Loucy (cell line): Measurements from ENCODE around the gene MBP.

Experiments used
- H2AFZ ChIP-seq: fragments of 200-600 bp; sonication (generic); 2 replicates; pipeline ENCODE4 v1.6.0; 2016; ENCODE audit warnings: antibody characterized with exemption, mild to moderate bottlenecking, low read length, moderate library complexity
- H3F3A ChIP-seq: fragments of 200-600 bp; 2 replicates; pipeline ENCODE4 v1.6.0; 2016; ENCODE audit warnings: antibody characterized with exemption, low read depth, mild to moderate bottlenecking
- H3K27me3 ChIP-seq: fragments of 200-600 bp; sonication (generic); 2 replicates; pipeline ENCODE4 v1.6.1; 2014; ENCODE audit warnings: low read length, mild to moderate bottlenecking; ENCODE audit not compliant: insufficient read depth, poor library complexity, severe bottlenecking
- H3K36me3 ChIP-seq: fragments of 200-600 bp; sonication (generic); 2 replicates; pipeline ENCODE4 v1.6.1; 2016; ENCODE audit warnings: low read length; ENCODE audit not compliant: insufficient read depth
- H3K4me1 ChIP-seq: fragments of 200-600 bp; sonication (generic); 2 replicates; pipeline ENCODE4 v1.5.1; 2014; ENCODE audit warnings: low read length, mild to moderate bottlenecking; ENCODE audit not compliant: insufficient read depth, poor library complexity, severe bottlenecking
- H3K4me2 ChIP-seq: fragments of 200-600 bp; sonication (generic); 2 replicates; pipeline ENCODE4 v1.6.0; 2014; ENCODE audit warnings: antibody characterized with exemption, low read length, low read depth, mild to moderate bottlenecking; ENCODE audit not compliant: poor library complexity, severe bottlenecking
- H3K4me3 ChIP-seq: fragments of 200-600 bp; sonication (generic); 2 replicates; pipeline ENCODE4 v1.5.1; 2014; ENCODE audit warnings: low read length, mild to moderate bottlenecking, mixed read lengths; ENCODE audit not compliant: poor library complexity, severe bottlenecking
- H3K79me2 ChIP-seq: fragments of 200-600 bp; sonication (generic); 2 replicates; pipeline ENCODE4 v1.6.1; 2014; ENCODE audit warnings: low read length; ENCODE audit not compliant: insufficient read depth
- H3K9ac ChIP-seq: fragments of 200-600 bp; sonication (generic); 2 replicates; pipeline ENCODE4 v1.6.0; 2014; ENCODE audit warnings: mild to moderate bottlenecking, low read depth, low read length, moderate library complexity; ENCODE audit not compliant: poor library complexity, severe bottlenecking
- H3K9me2 ChIP-seq: fragments of 200-600 bp; sonication (generic); replicated peaks from 2 replicates; pipeline ENCODE4 v1.6.1; 2016; ENCODE audit warnings: low read depth, low read length, mixed read lengths
- H3K9me3 ChIP-seq: fragments of 200-600 bp; sonication (generic); 2 replicates; pipeline ENCODE4 v1.6.1; 2014; ENCODE audit warnings: mild to moderate bottlenecking, antibody characterized with exemption, low read length, low read depth; ENCODE audit not compliant: insufficient read depth
- H4K20me1 ChIP-seq: fragments of 200-600 bp; sonication (generic); 2 replicates; pipeline ENCODE4 v1.6.0; 2014; ENCODE audit warnings: antibody characterized with exemption, low read length, mild to moderate bottlenecking; ENCODE audit not compliant: insufficient read depth, poor library complexity, severe bottlenecking
- CTCF ChIP-seq: fragments of 200-600 bp; sonication (generic); conservative IDR thresholded peaks from 2 replicates; pipeline ENCODE4 v1.5.1; 2014; ENCODE audit warnings: mild to moderate bottlenecking, antibody characterized with exemption, low read length
- EZH2phosphoT487 ChIP-seq: fragments of 200-600 bp; IDR thresholded peaks from 2 replicates; pipeline ENCODE4 v1.6.1; 2018; ENCODE audit warnings: antibody characterized with exemption, mild to moderate bottlenecking, moderate library complexity, borderline replicate concordance

Gene MBP

GRCh38 chr18:77160515-77160914, 27.9 kb upstream of the MBP start:
- H3K79me2 ChIP-seq = no peaks in the 10 kb centered on the region
- H3F3A ChIP-seq = no peaks in the 10 kb centered on the region
- peaks cover 28% of the 10 kb centered on the region for H3K4me1 ChIP-seq
- TF ChIP-seq CTCF = no peak
- no peak for TF ChIP-seq EZH2phosphoT487
- no peaks in the 10 kb centered on the region for H3K9me2 ChIP-seq
- no peaks in the 10 kb centered on the region for H3K9me3 ChIP-seq
- H3K9ac ChIP-seq = no peak overlapping the region
- H3K27me3 ChIP-seq = no peaks in the 10 kb centered on the region
- no peak overlapping the region for H3K4me3 ChIP-seq
- H3K36me3 ChIP-seq = no peaks in the 10 kb centered on the region
- no peaks in the 10 kb centered on the region for H4K20me1 ChIP-seq
- H2AFZ ChIP-seq = no peak overlapping the region
- H3K4me2 ChIP-seq = no peak overlapping the region

GRCh38 chr18:77157312-77157711, 24.7 kb upstream of the MBP start:
- no peak overlapping the region for H3K9ac ChIP-seq
- H3F3A ChIP-seq = no peaks in the 10 kb centered on the region
- no peaks in the 10 kb centered on the region for H3K79me2 ChIP-seq
- TF ChIP-seq EZH2phosphoT487 (no peak), CTCF (no peak)
- H4K20me1 ChIP-seq = no peaks in the 10 kb centered on the region
- H2AFZ ChIP-seq = no peak overlapping the region
- H3K36me3 ChIP-seq = no peaks in the 10 kb centered on the region
- no peaks in the 10 kb centered on the region for H3K9me2 ChIP-seq
- H3K27me3 ChIP-seq = no peaks in the 10 kb centered on the region
- H3K4me2 ChIP-seq = no peak overlapping the region
- peaks cover 22% of the 10 kb centered on the region for H3K4me1 ChIP-seq
- H3K4me3 ChIP-seq = no peak overlapping the region
- no peaks in the 10 kb centered on the region for H3K9me3 ChIP-seq

- Histone ChIP-seq H3K9ac (no peak overlapping the region), H3K4me3 (no peak overlapping the region), H3K36me3 (no peaks in the 10 kb centered on the region), H3K4me1 (peaks cover 12% of the 10 kb centered on the region), H2AFZ (no peak overlapping the region), H3K79me2 (no peaks in the 10 kb centered on the region), H3F3A (no peaks in the 10 kb centered on the region), H4K20me1 (no peaks in the 10 kb centered on the region), H3K9me2 (no peaks in the 10 kb centered on the region), H3K4me2 (no peak overlapping the region), H3K27me3 (no peaks in the 10 kb centered on the region), H3K9me3 (no peaks in the 10 kb centered on the region)
- TF ChIP-seq EZH2phosphoT487 = no peak
- TF ChIP-seq CTCF = no peak
Observed at GRCh38 chr18:77155031-77155430, 22.4 kb upstream of the MBP start.
